ENCODE data around the gene UACA.

Gene UACA

DNA sequence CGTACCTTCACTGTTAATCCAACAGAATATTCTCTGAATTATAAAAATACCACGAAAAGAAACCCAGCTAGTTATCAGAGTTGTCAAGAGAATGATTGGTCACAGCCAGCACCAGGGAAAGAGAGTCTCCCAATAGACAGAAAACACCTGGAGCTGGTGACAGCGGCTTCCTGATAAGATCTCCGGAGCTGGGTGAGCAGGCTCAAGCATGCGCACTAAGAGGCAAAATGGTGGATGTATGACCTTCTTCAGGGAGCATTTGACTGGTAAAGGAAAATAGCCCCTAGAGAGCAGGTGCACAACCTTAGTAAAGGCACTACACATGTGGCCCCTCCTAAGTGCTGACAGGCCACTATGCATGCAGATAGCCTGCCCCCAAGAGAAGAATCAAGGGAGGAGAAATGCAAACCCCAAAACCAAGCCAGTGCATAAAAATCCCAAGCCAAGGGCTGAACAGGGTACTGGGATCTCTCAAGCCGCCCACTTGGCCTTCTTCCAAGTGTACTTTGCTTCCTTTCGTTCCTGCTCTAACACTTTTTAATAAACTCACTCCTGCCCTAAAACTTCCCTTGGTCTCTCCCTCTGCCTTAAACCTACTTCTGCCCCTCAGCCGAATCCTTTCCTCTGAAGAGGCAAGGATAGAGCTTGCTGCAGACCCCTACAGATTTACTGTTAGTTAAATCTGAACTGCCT is 93.2 kb downstream of the UACA start:
- no peak for DNase-seq (ENCODE audit: low read depth in 1 of 2, low spot score in 1 of 2)
- Histone ChIP-seq H3K27me3 (ENCODE audit: insufficient read depth, poor library complexity, severe bottlenecking) (no peaks in the 10 kb centered on the region), H3K4me3 (replicated peaks; ENCODE audit: insufficient read depth, low read length) (no peak overlapping the region), H3K27ac (replicated peaks) (no peak overlapping the region)
- TF ChIP-seq REST (IDR thresholded peaks at IDR 0.05; ENCODE audit: insufficient replicate concordance, low read depth) (no peak), POLR2AphosphoS5 (IDR thresholded peaks at IDR 0.05; ENCODE audit: low read depth) (no peak), SPI1 (IDR thresholded peaks at IDR 0.05; ENCODE audit: borderline replicate concordance, low read depth) (no peak), GABPA (IDR thresholded peaks at IDR 0.05; ENCODE audit: low read depth) (no peak), CTCF (IDR thresholded peaks at IDR 0.05; ENCODE audit: insufficient read depth, low read length) (no peak)

DNA sequence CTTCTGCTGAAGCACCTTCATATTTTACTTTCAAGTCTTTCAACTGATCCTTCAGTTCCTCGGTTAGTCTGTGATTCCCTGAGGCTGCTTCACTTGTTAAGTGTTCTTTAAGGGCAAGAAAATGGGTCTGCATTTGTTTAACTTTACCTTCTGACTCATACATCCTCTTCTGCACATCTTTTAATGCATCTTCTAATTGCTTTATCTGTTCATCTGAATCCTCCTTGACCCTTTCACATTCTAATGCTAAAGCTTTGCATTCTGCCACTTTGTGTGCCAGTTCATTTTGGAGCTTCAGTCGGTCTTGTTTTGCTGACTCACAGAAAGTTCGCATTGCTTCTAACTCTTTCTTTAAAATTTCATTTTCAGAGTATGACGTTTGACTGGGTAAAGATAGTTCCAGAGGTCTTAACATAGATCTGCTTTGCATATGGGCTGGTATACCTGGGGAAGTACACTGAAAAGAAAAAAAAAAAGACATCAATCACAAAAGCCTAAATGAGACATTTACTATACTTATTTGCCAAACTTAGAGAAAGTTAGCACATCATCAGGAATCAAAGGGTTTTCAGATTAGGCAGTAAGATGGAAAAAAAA is 94.3 kb downstream of the UACA start:
- H3K27me3 ChIP-seq (ENCODE audit: insufficient read depth, poor library complexity, severe bottlenecking), result no peaks in the 10 kb centered on the region
- no peak for DNase-seq (ENCODE audit: low read depth in 1 of 2, low spot score in 1 of 2)
- TF ChIP-seq SPI1 (IDR thresholded peaks at IDR 0.05; ENCODE audit: borderline replicate concordance, low read depth) (no peak), GABPA (IDR thresholded peaks at IDR 0.05; ENCODE audit: low read depth) (no peak), REST (IDR thresholded peaks at IDR 0.05; ENCODE audit: insufficient replicate concordance, low read depth) (no peak), POLR2AphosphoS5 (IDR thresholded peaks at IDR 0.05; ENCODE audit: low read depth) (no peak), CTCF (IDR thresholded peaks at IDR 0.05; ENCODE audit: insufficient read depth, low read length) (no peak)
- H3K4me3 ChIP-seq (replicated peaks; ENCODE audit: insufficient read depth, low read length), result no peak overlapping the region
- no peak overlapping the region for H3K27ac ChIP-seq (replicated peaks)

DNA sequence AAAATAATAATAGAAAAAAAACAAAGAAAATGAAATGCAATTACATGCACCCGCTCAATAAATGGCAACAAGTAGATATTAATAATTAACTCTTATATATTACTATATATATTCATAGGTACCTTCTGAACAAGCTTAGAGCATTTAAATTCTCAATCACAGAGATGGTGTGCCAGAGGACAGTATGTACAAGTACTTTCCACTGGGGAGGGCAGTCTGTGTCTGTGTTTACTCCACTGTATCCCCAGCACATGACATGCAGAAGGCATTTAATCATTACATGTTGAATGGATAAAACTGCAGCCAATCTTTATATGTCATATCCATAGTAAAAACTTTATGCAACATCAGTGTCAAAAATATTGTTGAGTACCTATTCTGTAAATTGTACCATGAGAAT is 97.8 kb downstream of the UACA start:
- Histone ChIP-seq H3K27ac (replicated peaks) (no peak overlapping the region), H3K27me3 (ENCODE audit: insufficient read depth, poor library complexity, severe bottlenecking) (no peaks in the 10 kb centered on the region), H3K4me3 (replicated peaks; ENCODE audit: insufficient read depth, low read length) (no peak overlapping the region)
- DNase-seq (ENCODE audit: low read depth in 1 of 2, low spot score in 1 of 2), result no peak
- no peak for TF ChIP-seq REST (IDR thresholded peaks at IDR 0.05; ENCODE audit: insufficient replicate concordance, low read depth)
- no peak for TF ChIP-seq GABPA (IDR thresholded peaks at IDR 0.05; ENCODE audit: low read depth)
- no peak for TF ChIP-seq POLR2AphosphoS5 (IDR thresholded peaks at IDR 0.05; ENCODE audit: low read depth)
- no peak for TF ChIP-seq SPI1 (IDR thresholded peaks at IDR 0.05; ENCODE audit: borderline replicate concordance, low read depth)
- TF ChIP-seq CTCF (IDR thresholded peaks at IDR 0.05; ENCODE audit: insufficient read depth, low read length), result no peak
